Choroid plexus epithelial cell (primary cell): ENCODE data around the gene ENOPH1.
A peak's percentile ranks its signal among the peaks of the same experiment; 100 is the strongest.
"Not testable (repeated sequence)": the region's sequence is repeated elsewhere in the genome, so short reads cannot be mapped to it uniquely, and the experiment has no call there.

Source experiments
- DNase-seq: peaks from one replicate; pipeline ENCODE4 v3.0.0-alpha.2; 2010; ENCODE audit warnings: low read depth
- H3K4me3 ChIP-seq: 2 replicates; pipeline ENCODE4 v1.5.1; 2011; ENCODE audit warnings: low read depth, mild to moderate bottlenecking, control low read depth, low read length, moderate library complexity
- CTCF ChIP-seq: conservative IDR thresholded peaks from 2 replicates; pipeline ENCODE4 v1.5.1; 2011; ENCODE audit warnings: low read depth, mild to moderate bottlenecking, control low read depth, inconsistent platforms, low read length, moderate library complexity

Gene ENOPH1

GRCh38 chr4:82430193-82430963 lies at the start of gene ENOPH1, which contains the start of gene HNRNPDL:
ENOPH1 (plus strand) TSS chr4:82430590; CDS start chr4:82430830, 240 bp downstream.
HNRNPDL (minus strand) TSS chr4:82430462; CDS start chr4:82429690, 772 bp downstream.
- DNase-seq: peak; percentile 96
- TF ChIP-seq CTCF: no peak
- H3K4me3 ChIP-seq: peak within 1 kb of the TSS; percentile 98

- TF ChIP-seq CTCF: no peak
- no peak for DNase-seq
- H3K4me3 ChIP-seq: no peak overlapping the region
Observed at GRCh38 chr4:82380831-82381230, 49.6 kb upstream of the ENOPH1 start.

DNA sequence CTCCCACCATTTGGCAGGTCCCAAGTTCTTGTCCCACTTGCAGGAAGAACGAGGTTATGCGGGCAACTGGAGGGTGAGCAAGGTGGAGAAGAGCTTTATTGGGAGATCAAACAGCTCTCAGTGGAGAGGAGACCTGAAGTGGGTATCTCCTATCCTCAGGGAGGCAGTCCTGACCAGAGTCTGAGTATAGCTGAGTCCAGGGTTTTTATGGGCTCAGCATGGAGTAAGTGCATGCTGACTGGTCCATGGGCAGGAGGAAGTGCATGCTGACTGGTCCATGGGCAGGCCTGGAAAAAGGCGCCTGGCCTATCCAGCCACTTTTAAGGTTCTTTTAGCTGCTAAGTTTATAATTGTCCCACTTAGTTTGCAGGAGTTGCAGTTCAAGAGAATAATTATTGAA lies 49.2 kb upstream of the ENOPH1 start:
- no peak for DNase-seq
- H3K4me3 ChIP-seq: no peak overlapping the region
- TF ChIP-seq CTCF: no peak

GRCh38 chr4:82381661-82382296 lies 48.6 kb upstream of the ENOPH1 start:
- no peak overlapping the region for H3K4me3 ChIP-seq
- no peak for TF ChIP-seq CTCF
- no peak for DNase-seq

DNA sequence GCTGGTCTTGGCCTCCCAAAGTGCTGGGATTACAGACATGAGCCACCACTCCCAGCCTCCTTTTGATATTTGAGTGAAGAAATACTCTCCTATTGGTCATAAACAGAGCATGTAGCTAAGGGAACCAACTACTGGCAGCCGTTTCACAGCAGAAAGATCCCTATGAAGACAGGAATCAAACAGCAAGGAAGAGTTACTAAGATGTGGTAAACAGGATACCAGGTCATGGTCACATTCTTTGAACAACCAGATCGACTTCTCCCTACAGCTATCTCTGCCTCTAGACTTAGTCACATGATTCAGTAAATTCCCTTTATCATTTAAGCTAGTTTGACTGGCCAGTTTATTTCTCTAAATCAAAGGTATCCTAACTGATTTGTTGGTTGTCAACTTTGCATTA lies 47.6 kb upstream of the ENOPH1 start:
- peak; percentile 61 for DNase-seq
- TF ChIP-seq CTCF: no peak
- H3K4me3 ChIP-seq: no peak overlapping the region

- DNase-seq, H3K4me3 ChIP-seq: not testable (repeated sequence)
Observed at GRCh38 chr4:82386312-82386711, 44.1 kb upstream of the ENOPH1 start.

DNA sequence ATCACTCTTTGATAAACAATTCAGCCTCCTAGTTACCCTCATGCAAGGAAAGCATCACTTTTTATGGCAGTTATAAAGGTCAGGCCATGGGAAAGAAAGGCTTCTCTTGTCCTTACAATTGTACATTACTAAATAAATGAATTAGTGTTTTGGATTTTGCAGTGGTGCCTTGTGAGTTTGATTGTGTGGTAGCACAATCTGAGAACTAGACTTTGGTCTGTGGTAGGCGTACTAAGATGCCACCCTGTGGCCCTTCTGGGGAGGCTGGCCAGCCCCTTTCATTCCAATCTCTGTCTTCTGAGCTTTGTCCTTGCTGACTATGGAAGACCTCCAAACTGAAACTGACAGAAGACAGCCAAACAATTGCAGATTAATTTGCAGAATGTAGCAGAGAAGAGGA lies 42.0 kb upstream of the ENOPH1 start:
- H3K4me3 ChIP-seq: no peak overlapping the region
- no peak for TF ChIP-seq CTCF
- no peak for DNase-seq

DNA sequence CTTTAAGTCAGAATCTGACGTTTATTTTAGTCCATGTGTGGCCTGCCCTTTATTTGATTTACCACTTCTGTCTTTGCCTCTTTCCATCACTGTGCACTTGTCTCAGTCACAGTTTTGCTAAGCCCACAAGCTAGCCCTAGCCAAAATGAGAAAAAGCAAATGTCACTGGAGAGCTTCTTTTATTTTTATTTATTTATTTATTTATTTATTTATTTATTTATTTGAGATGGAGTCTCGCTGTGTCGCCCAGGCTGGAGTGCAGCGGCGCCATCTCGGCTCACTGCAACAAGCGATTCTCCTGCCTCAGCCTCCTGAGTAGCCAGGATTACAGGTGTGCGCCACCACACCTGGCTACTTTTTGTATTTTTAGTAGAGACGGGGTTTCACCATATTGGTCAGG lies 40.3 kb upstream of the ENOPH1 start:
- DNase-seq, H3K4me3 ChIP-seq: not testable (repeated sequence)
